Activated B cell treated with CpG ODN at 0.5 μM for 24 hours (primary cell): ENCODE results near the gene IFI44L. TPM values are rescaled to one million over a fixed set of nuclear protein-coding genes. Genes with fewer than 3 reads are reported as not detected.

Experiments used
- ATAC-seq: fragments of 200-7000 bp; cut with Tn5 transposase; one replicate; pipeline ENCODE4 v1.10.0; 2021; ENCODE audit warnings: low read depth, mild to moderate bottlenecking, moderate library complexity
- CTCF ChIA-PET: fragments of 350-600 bp; sonication (Branson Sonifier 250); formaldehyde crosslinking; loops from one replicate; lab custom pipeline; 2021; ENCODE audit warnings: antibody characterized with exemption; lab: Charles Lee
- POLR2A ChIA-PET: fragments of 350-600 bp; sonication (Branson Sonifier 250); formaldehyde crosslinking; loops from one replicate; lab custom pipeline; 2021; ENCODE audit warnings: antibody characterized with exemption; lab: Charles Lee
- DNase-seq: peaks from one replicate; pipeline ENCODE4 v3.0.0; 2022
- H3K27ac Mint-ChIP-seq: one replicate; pipeline ENCODE4 v1.8.0; 2020; ENCODE audit warnings: mixed read lengths
- H3K27me3 Mint-ChIP-seq: one replicate; pipeline ENCODE4 v1.8.0; 2021; ENCODE audit warnings: mixed read lengths
- H3K36me3 Mint-ChIP-seq: one replicate; pipeline ENCODE4 v1.8.0; 2021; ENCODE audit warnings: low read depth, mixed read lengths
- H3K4me1 Mint-ChIP-seq: one replicate; pipeline ENCODE4 v1.8.0; 2021; ENCODE audit warnings: mixed read lengths
- H3K4me3 Mint-ChIP-seq: one replicate; pipeline ENCODE4 v1.8.0; 2020; ENCODE audit warnings: mild to moderate bottlenecking, mixed read lengths
- H3K9me3 Mint-ChIP-seq: one replicate; pipeline ENCODE4 v1.8.0; 2020; ENCODE audit warnings: mixed read lengths
- CTCF ChIP-seq: fragments of 200-600 bp; IDR thresholded peaks from one replicate; pipeline ENCODE4 v1.8.0; 2022; ENCODE audit warnings: antibody characterized with exemption, mild to moderate bottlenecking
- intact Hi-C: fragments of 100-400 bp; cut with micrococcal nuclease; formaldehyde crosslinking; loops from one replicate; pipeline ENCODE4 v1.15.1; 2024
- total RNA-seq: library from RNA; stranded (reverse); gene quantifications from 2 replicates; pipeline ENCODE4 v1.2.3, GENCODE V29; 2022

The IFI44L gene
- total RNA-seq, 1 donor from 2014 or later: 3.6 TPM

GRCh38 chr1:78687315-78687714, 67.1 kb downstream of the IFI44L start:
- DNase-seq (no peak), ATAC-seq (no peak)
- no peak overlapping the region for H3K27ac Mint-ChIP-seq
- no peaks in the 10 kb centered on the region for H3K36me3 Mint-ChIP-seq
- H3K27me3 Mint-ChIP-seq: no peaks in the 10 kb centered on the region
- H3K9me3 Mint-ChIP-seq: no peaks in the 10 kb centered on the region
- no peaks in the 10 kb centered on the region for H3K4me1 Mint-ChIP-seq
- ChIA-PET CTCF (no interaction called here), POLR2A (no interaction called here)
- H3K4me3 Mint-ChIP-seq: no peak overlapping the region
- intact Hi-C loops: no loop called here
- TF ChIP-seq CTCF: no peak

- no peaks in the 10 kb centered on the region for H3K4me1 Mint-ChIP-seq
- DNase-seq (no peak), ATAC-seq (no peak)
- no peak overlapping the region for H3K4me3 Mint-ChIP-seq
- ChIA-PET CTCF (no interaction called here), POLR2A (no interaction called here)
- no peak for TF ChIP-seq CTCF
- H3K27me3 Mint-ChIP-seq: no peaks in the 10 kb centered on the region
- no peaks in the 10 kb centered on the region for H3K9me3 Mint-ChIP-seq
- H3K36me3 Mint-ChIP-seq: no peaks in the 10 kb centered on the region
- no peak overlapping the region for H3K27ac Mint-ChIP-seq
- intact Hi-C loops: no loop called here
Observed at GRCh38 chr1:78687914-78688313, 67.7 kb downstream of the IFI44L start.

- H3K27me3 Mint-ChIP-seq: no peaks in the 10 kb centered on the region
- ATAC-seq: no peak
- no peak overlapping the region for H3K27ac Mint-ChIP-seq
- ChIA-PET POLR2A (no interaction called here), CTCF (no interaction called here)
- TF ChIP-seq CTCF: no peak
- no peaks in the 10 kb centered on the region for H3K36me3 Mint-ChIP-seq
- no peaks in the 10 kb centered on the region for H3K4me1 Mint-ChIP-seq
- H3K4me3 Mint-ChIP-seq: no peak overlapping the region
- no peaks in the 10 kb centered on the region for H3K9me3 Mint-ChIP-seq
- no peak for DNase-seq
- intact Hi-C loops: no loop called here
Observed at GRCh38 chr1:78688697-78689096, 68.4 kb downstream of the IFI44L start.

- ChIA-PET POLR2A (no interaction called here), CTCF (no interaction called here)
- Mint-ChIP-seq H3K27ac (no peak overlapping the region), H3K9me3 (no peaks in the 10 kb centered on the region), H3K4me1 (no peaks in the 10 kb centered on the region), H3K27me3 (no peaks in the 10 kb centered on the region), H3K36me3 (no peaks in the 10 kb centered on the region), H3K4me3 (no peak overlapping the region)
- ATAC-seq: no peak
- DNase-seq: no peak
- no peak for TF ChIP-seq CTCF
- intact Hi-C loops: no loop called here
Observed at GRCh38 chr1:78690516-78690915, 70.3 kb downstream of the IFI44L start.

GRCh38 chr1:78691995-78692747, 71.9 kb downstream of the IFI44L start:
- H3K4me3 Mint-ChIP-seq: no peak overlapping the region
- H3K36me3 Mint-ChIP-seq: no peaks in the 10 kb centered on the region

More at GRCh38 chr1:78691995-78692747, 71.9 kb downstream of the IFI44L start:
- intact Hi-C loops: no loop called here
- no peaks in the 10 kb centered on the region for H3K9me3 Mint-ChIP-seq
- H3K4me1 Mint-ChIP-seq: no peaks in the 10 kb centered on the region
- ATAC-seq (no peak), DNase-seq (no peak)
- no peak for TF ChIP-seq CTCF
- no peaks in the 10 kb centered on the region for H3K27me3 Mint-ChIP-seq
- no peak overlapping the region for H3K27ac Mint-ChIP-seq
- ChIA-PET POLR2A (no interaction called here), CTCF (no interaction called here)

Other genes with a start within 250 kb of the IFI44L start
- not detected in 2 replicates for gene PTGFR, start 129.5 kb upstream of the IFI44L start, total RNA-seq
- 9.2 and 10.4 TPM in 2 replicates for gene IFI44, start 29.4 kb downstream of the IFI44L start, total RNA-seq